GM12878 (cell line): ENCODE results near the gene PSMD13.
"Not testable (repeated sequence)": the region's sequence is repeated elsewhere in the genome, so short reads cannot be mapped to it uniquely, and the experiment has no call there.

Source experiments
- CHD2 ChIP-seq: IDR thresholded peaks from 2 replicates; pipeline ENCODE4 v1.6.1; 2011; ENCODE audit warnings: low read depth, low read length, improper control_type of control experiment, borderline replicate concordance
- MTA2 ChIP-seq: fragments of 450-650 bp; IDR thresholded peaks from 2 replicates; pipeline ENCODE4 v1.6.1; 2016; ENCODE audit warnings: low read depth, mild to moderate bottlenecking, moderate library complexity
- POLR2A ChIP-seq: IDR thresholded peaks from 2 replicates; pipeline ENCODE4 v1.6.1; 2011; ENCODE audit warnings: low read depth, mild to moderate bottlenecking, low read length
- POLR2AphosphoS5 ChIP-seq: IDR thresholded peaks from 2 replicates; pipeline ENCODE4 v1.6.1; 2011; ENCODE audit warnings: mild to moderate bottlenecking, low read length, inconsistent platforms
- TF ChIP-seq, protein P1 (sequence below), 3 experiments: IDR thresholded peaks in 2 of 3; conservative IDR thresholded peaks in 1 of 3; 2 replicates each; pipeline ENCODE4 v1.5.1; 2011; ENCODE audit warnings: low read depth in 3 of 3, low read length in 3 of 3, mild to moderate bottlenecking in 3 of 3, control low read depth in 2 of 3, moderate library complexity in 2 of 3, inconsistent platforms in 1 of 3, mixed read lengths in 1 of 3; ENCODE audit not compliant: control insufficient read depth in 2 of 3, insufficient read depth in 1 of 3; ENCODE audit errors: extremely low read depth in 1 of 3

DNA sequence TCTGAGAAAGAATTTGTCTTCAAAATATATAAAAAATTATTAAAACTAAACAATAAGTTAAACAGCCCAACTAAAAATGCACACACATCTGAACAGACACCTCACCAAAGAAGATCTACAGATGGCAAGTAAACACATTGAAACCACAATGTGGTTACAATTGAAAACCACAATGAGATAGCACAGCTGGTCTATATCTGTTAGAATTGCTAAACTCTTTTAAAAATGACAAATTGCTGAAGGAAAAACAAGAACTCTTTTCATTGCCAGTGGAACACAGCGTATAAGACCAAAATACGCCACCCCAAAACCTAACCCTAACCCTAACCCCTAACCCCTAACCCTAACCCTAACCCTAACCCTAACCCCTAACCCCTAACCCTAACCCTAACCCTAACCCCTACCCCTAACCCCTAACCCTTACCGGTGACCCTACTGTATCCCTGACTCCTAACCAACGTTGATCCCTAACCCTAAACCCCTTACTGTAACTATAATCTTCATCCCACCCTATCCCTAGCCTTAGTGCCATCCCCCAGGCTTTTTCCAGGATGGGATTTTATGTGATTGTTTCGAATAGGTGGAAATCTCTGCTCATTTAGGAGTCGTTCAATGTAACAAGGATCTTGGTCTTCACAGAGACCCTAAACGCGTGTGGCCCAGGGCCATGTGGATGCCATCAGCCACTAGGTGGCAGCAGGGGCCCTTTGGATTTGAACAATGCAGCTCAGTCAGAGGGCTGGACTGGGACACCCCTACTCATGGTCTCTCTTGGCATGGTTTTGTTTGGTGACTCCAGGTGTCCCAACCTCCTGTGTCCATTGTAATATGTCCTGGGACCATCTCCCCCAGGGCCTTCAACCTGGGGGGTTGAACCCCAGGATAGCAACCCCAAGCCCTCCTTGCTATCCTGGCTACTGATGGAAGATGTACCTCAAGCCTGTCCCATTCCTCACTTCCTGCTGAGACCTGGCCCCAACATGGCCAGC is 45.0 kb upstream of the PSMD13 start:
- TF ChIP-seq, protein P1, sequence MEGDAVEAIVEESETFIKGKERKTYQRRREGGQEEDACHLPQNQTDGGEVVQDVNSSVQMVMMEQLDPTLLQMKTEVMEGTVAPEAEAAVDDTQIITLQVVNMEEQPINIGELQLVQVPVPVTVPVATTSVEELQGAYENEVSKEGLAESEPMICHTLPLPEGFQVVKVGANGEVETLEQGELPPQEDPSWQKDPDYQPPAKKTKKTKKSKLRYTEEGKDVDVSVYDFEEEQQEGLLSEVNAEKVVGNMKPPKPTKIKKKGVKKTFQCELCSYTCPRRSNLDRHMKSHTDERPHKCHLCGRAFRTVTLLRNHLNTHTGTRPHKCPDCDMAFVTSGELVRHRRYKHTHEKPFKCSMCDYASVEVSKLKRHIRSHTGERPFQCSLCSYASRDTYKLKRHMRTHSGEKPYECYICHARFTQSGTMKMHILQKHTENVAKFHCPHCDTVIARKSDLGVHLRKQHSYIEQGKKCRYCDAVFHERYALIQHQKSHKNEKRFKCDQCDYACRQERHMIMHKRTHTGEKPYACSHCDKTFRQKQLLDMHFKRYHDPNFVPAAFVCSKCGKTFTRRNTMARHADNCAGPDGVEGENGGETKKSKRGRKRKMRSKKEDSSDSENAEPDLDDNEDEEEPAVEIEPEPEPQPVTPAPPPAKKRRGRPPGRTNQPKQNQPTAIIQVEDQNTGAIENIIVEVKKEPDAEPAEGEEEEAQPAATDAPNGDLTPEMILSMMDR (IDR thresholded peaks at IDR 0.05 in 2 of 3, conservative IDR thresholded peaks at IDR 0.05 in 1 of 3; ENCODE audit: control insufficient read depth in 2 of 3, extremely low read depth in 1 of 3, insufficient read depth in 1 of 3, low read depth in 3 of 3, low read length in 3 of 3) = 0 out of 6 replicates have a peak, but pooled peaks of 1 of the 3 experiments have one; percentile 12
- not testable (repeated sequence) for TF ChIP-seq POLR2AphosphoS5, CHD2, POLR2A, MTA2
